ENCODE data around the gene TTL.

DNA sequence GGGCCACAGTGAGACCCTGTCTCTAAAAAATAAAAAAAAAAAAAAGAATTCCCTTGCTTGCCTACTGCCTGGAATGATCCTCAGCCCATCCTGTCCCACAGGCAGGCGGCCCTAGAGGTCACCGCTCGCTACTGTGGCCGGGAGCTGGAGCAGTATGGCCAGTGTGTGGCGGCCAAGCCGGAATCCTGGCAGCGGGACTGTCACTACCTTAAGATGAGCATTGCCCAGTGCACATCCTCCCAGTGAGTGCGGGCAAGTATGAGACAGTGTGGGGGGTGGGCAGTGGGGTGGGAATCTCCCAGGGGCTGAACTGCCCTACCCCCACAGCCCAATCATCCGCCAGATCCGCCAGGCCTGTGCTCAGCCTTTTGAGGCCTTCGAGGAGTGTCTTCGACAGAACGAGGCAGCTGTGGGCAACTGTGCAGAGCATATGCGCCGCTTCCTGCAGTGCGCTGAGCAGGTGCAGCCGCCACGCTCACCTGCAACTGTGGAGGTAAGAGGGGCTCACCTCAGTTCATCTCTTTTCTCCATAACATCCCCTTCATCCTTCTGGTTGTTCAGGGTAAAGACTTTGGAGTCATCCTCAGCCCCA lies 104.0 kb downstream of the TTL start:
- TF ChIP-seq SP1 (IDR thresholded peaks at IDR 0.05) (no peak), FOXM1 (IDR thresholded peaks at IDR 0.05; ENCODE audit: borderline replicate concordance) (no peak), LEF1 (IDR thresholded peaks at IDR 0.05; ENCODE audit: borderline replicate concordance) (no peak), HDGF (IDR thresholded peaks at IDR 0.05; ENCODE audit: borderline replicate concordance) (no peak), FOXK2 (IDR thresholded peaks at IDR 0.05) (no peak), NFRKB (IDR thresholded peaks at IDR 0.05) (no peak), ARNT (IDR thresholded peaks at IDR 0.05) (no peak), BHLHE40 (IDR thresholded peaks at IDR 0.05; ENCODE audit: borderline replicate concordance) (no peak)

Measured in HEK293T (cell line).